OCI-LY3 (cell line): ENCODE data around the gene KRTAP5-10.
"Not testable (repeated sequence)": the region's sequence is repeated elsewhere in the genome, so short reads cannot be mapped to it uniquely, and the experiment has no call there.

Experiments
- EZH2phosphoT487 ChIP-seq: fragments of 200-600 bp; shearing (Covaris generic); IDR thresholded peaks from 2 replicates; pipeline ENCODE4 v1.6.1; 2018; ENCODE audit warnings: antibody characterized with exemption, mixed run types, low read depth
- TF ChIP-seq, protein P1 (sequence below): fragments of 200-600, 300-600 bp; sonication (generic); IDR thresholded peaks from 2 replicates; pipeline ENCODE4 v1.5.1; 2014; ENCODE audit warnings: antibody characterized with exemption, low read length, low read depth

- TF ChIP-seq, protein P1, sequence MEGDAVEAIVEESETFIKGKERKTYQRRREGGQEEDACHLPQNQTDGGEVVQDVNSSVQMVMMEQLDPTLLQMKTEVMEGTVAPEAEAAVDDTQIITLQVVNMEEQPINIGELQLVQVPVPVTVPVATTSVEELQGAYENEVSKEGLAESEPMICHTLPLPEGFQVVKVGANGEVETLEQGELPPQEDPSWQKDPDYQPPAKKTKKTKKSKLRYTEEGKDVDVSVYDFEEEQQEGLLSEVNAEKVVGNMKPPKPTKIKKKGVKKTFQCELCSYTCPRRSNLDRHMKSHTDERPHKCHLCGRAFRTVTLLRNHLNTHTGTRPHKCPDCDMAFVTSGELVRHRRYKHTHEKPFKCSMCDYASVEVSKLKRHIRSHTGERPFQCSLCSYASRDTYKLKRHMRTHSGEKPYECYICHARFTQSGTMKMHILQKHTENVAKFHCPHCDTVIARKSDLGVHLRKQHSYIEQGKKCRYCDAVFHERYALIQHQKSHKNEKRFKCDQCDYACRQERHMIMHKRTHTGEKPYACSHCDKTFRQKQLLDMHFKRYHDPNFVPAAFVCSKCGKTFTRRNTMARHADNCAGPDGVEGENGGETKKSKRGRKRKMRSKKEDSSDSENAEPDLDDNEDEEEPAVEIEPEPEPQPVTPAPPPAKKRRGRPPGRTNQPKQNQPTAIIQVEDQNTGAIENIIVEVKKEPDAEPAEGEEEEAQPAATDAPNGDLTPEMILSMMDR = not testable (repeated sequence)
- TF ChIP-seq EZH2phosphoT487 = not testable (repeated sequence)
Measured at GRCh38 chr11:71567633-71568032, 2.3 kb downstream of the KRTAP5-10 start.
